Stimulated activated CD4-positive, alpha-beta T cell treated with anti-CD3 and anti-CD28 coated beads, Interleukin-4, amount 100 ng/mL, for 1 hour (primary cell): ENCODE data around the gene STUB1.

ENCODE experiments used
- DNase-seq: peaks from one replicate; pipeline ENCODE4 v3.0.0-alpha.2; 2020

STUB1 gene

GRCh38 chr16:698911-699671, 18.9 kb downstream of the STUB1 start:
- DNase-seq = no peak

DNA sequence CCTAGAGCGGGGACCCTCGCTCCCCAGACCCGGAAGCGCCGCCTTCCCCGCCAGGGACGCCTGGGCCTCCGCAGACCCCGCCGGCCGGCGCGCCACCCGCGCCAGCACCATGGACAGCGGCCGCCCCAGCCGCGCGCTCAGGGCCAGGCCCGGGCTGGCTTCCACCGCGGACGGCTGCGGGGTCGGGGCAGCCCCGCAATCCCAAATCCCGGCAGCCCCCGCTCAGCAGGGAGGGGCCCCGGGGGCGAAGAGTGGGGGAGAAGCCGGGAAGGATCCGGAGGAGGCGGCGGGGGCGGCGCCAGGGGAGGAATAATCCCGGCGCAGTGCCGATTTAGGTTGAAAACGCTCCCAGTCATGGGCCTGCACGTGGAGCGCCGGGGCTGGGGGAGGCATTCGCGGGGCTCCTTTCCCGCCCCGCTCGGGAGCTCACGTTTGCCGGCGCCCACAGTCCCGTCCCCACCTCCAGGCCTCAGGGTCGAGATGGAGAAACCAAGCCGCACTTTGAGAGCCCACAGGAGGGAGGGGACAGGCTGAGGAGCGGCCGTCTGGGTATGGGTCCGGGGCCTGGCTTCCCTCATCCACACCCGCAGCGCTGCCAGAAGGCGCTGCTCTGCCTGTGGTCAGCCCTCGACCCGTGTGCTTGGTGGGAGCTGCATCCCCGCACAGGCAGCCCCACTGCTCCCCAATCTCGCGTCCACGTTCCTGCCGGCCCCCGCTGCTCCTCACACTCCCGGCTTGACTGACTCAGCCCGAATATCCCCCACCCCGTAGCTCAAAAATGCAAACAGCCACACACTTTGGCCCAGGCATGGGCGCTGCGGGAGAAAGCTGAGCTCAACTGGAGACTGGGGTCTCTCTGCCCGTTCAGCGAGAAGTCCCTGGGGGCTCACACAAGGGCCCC, 20.7 kb downstream of the STUB1 start:
- peak; percentile 61 for DNase-seq

GRCh38 chr16:702341-702740, 22.1 kb downstream of the STUB1 start:
- DNase-seq = no peak

GRCh38 chr16:703406-703805, 23.2 kb downstream of the STUB1 start:
- no peak for DNase-seq

DNA sequence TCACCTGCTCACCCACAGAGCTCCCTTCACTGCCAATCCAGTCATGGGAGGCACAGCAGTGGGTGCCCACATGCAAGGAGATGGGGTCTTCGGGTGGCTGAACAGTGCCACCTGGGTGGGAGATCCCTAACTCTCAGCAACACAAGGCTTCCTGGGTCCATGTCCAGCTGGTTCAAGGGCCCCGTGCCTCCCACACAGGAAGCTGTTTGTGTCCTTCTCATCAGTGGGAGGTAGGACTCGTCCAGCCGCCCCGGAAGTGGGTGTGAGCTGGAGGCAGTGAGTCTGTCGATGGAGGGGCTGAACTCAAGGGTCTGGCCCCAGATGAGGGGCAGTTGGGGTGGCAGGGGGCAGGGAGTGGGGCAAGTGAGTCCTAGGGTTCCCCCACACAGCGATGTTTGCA, 23.8 kb downstream of the STUB1 start:
- DNase-seq = no peak

GRCh38 chr16:704552-705380, 24.6 kb downstream of the STUB1 start:
- no peak for DNase-seq

GRCh38 chr16:705431-706188, 25.4 kb downstream of the STUB1 start, which contains the start of gene FBXL16:
Gene FBXL16 (minus strand): TSS chr16:705801. CDS start chr16:697405, 8,396 bp downstream.
- no peak for DNase-seq

GRCh38 chr16:706189-707061, 26.2 kb downstream of the STUB1 start:
- no peak for DNase-seq

DNA sequence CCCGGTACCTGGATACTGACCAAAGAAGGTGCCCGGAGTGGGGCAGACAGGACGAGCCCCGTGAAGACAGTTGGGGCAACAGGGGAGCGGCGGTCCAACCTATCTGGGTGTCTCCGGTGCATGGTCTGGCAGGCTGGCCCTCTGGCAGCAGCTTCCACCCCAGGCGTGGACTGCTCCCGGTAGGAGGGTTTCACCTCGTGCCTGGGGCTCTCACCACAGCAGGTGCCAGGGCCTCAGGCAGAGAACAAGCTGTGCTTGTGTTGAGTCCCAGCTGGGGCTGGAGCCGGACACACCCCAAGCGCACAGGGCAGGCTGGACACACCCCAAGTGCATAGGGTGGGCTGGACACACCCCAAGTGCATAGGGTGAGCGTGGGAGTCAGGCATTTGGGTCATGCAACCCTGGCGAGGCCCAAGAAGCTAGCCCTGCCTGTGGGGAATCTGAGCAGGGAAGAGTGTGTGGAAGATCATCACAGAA, 26.9 kb downstream of the STUB1 start:
- no peak for DNase-seq

DNA sequence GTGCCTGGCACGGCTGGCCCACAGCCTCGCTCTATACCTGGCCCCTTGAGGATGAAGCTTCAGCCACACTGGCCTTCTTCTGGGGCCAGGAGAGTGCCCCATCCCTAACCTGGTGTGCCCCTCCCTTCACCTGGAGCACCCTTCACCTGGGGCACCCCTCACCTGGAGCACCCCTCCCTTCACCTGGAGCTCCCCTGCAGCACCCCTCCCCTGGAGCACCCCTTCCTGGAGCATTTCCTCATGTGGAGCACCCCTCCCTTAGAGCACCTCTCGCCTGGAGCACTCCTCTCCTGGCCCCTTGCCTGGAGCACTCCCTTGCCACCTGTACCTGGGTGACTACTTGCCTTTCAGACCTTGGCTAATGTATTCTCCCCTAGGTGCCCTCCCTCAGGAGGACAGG, 27.8 kb downstream of the STUB1 start:
- no peak for DNase-seq

GRCh38 chr16:708959-709358, 28.7 kb downstream of the STUB1 start:
- no peak for DNase-seq

DNA sequence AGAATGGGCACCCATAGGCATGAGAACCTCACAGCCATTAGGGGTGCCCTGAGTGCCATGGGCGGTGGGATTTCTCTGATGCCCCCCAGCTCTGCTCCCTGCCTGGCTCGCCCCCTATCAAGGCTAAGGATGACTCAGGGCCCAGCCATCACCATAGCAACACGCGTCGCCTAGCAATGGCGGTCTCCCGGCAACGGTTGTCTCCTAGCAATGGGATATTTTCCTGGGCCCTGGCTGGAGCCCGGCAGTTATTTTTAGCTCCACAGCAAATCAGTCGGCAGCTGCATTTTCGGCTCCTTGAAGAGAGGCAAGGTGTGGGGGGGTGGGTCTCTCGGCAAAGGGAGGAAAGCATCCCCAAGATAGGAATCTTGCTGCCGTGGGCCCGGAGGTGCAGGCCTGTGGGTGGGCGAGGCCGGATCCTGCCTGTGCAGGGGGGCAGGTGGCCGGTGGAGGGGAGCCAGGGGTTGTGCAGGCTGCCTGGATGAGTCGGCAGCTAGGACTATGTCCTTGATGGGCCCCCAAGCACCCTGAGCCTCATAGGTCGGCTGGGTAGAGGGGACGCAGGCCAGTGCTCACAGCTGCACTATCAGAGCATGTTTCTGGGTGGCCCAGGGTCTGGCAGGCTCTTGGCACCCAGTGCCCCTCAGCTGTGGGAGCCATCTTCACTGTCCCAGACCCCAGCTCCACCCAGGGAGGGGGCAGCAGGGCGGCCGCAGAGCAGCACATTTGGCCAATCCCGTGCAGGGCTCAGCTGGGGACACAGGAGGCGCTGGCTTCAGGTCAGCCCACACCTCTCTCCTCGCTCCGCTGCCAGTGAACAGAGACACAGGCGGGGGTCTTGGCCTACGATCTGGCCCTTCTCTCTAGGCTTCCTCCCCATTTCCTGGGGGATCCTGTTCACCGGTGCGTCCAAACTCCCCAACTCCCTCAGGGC, 29.6 kb downstream of the STUB1 start:
- DNase-seq = no peak

DNA sequence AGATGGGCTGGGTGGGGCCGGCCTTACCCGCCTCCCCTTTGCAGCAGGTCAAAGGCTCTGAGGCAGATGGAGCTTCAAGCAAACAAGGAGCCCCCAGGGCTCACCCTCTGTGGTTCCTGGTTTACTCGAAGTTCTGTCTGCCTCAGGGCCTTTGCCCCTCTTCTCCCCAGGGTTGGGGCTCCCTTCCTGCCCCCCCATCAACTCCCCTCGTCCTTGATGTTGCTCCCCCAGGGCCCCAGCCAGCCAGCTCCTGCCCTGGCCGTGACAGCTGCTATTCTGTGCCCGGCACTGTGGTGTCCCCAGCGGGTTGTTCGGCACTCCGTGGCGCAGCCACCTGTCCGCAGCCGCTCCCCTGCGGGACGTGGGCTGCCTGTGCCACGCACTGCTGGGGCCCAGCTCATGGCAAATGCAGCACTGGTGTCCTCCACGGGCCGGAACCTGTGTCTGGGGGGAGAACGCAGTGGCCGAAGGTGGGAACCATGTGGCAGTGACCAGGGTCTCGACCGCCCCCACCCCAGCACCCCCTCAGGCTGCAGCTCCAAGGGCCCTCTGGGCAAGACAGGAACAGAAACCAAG, 30.4 kb downstream of the STUB1 start:
- no peak for DNase-seq

DNA sequence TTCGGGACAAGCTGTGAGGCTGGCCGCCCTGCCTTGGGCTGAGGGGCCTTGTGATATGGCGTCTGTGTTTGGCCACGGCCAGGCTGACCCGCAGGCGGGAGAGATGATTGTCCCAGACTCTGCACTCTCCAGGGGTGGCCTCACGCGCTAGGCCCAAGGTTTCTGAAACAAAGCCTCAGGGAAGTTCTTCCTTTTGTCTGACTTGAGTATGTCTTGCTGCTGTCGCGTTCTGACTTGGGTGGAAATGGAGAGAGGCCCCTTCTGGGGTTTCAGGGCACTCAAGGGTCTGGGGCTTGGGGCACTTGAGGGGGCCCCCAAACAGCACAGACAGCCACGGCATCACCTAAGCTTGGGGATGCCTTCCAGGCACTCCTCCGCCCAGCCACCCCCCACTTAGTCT, 30.9 kb downstream of the STUB1 start:
- DNase-seq = no peak

DNA sequence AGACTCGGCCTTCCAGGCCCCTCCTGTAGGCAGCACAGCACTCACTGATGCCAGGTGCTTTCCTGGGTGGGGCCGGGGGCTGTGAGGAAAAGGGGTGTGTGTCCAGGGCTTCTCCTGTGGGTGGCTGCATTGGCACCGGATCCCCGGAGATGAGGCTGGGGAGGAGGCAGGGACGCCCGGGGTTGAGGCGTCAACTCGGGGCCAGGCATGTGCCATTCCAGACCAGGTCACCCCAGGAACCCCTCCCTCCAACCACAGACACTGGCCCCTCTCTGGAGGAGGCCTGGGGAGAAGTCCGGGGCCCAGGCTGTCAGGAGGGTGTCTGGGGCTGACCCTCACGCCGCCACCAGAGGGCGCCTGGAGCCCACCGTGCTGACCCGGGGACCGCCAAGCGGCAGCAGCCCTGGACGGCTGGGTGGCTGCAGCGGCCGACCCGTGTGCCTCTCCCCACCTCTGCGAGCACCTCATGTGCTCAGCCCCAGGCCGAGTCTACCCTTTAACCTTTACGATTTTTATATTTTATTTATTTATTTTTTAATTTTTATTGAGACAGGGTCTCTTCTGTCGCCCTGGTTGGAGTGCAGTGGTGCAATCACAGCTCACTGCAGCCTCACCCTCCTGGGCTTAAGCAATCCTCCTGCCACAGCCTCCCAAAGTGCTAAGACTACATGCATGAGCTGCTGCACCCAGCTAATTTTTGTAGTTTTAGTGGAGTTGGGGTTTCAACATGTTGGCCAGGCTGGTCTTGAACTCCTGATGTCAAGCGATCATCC, 31.5 kb downstream of the STUB1 start:
- peak; percentile 82 for DNase-seq

DNA sequence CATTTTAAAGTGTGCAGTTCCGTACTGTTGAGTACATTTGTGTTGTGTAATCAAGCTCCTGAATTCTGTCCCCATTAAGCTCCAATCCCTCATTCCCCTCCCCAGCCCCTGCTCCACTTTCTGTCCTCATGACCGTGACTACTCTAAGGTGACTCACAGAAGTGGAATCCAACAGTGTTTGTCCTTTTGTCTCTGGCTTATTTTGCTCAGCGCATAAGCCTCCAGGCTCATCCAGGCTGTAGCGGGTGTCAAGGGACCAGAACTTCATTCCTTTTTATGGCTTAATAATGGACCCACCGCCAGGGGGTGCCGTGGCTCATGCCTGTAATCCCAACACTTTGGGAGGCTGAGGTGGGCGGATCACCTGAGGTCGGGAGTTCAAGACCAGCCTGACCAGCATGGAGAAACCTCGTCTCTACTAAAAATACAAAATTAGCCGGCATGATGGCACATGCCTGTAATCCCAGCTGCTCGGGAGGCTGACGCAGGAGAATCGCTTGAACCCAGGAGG, 32.6 kb downstream of the STUB1 start:
- peak; percentile 55 for DNase-seq

GRCh38 chr16:714079-714478, 33.9 kb downstream of the STUB1 start:
- DNase-seq = no peak
